WI38 (cell line): ENCODE data around the gene PPP1R12C.

ENCODE experiments used
- H3K4me3 ChIP-seq: 2 replicates; pipeline ENCODE4 v1.5.1; 2011; ENCODE audit warnings: low read depth, mild to moderate bottlenecking, control low read depth, low read length
- CTCF ChIP-seq: IDR thresholded peaks from 2 replicates; pipeline ENCODE4 v1.5.1; 2012; ENCODE audit warnings: low read depth, mild to moderate bottlenecking, control low read depth, low read length

Gene PPP1R12C

GRCh38 chr19:55116859-55117662 is at the start of gene PPP1R12C:
PPP1R12C (minus strand) TSS chr19:55117637; CDS start chr19:55117543, 94 bp downstream.
- no peak for TF ChIP-seq CTCF
- H3K4me3 ChIP-seq = peak within 1 kb of the TSS; percentile 89

- no peak for TF ChIP-seq CTCF
- H3K4me3 ChIP-seq = peak within 1 kb of the TSS; percentile 61
Measured at GRCh38 chr19:55166530-55167268, 49.3 kb upstream of the PPP1R12C start, which contains the start of gene DNAAF3. DNAAF3 (minus strand) TSS chr19:55166613; CDS start chr19:55166413, 200 bp downstream.

DNA sequence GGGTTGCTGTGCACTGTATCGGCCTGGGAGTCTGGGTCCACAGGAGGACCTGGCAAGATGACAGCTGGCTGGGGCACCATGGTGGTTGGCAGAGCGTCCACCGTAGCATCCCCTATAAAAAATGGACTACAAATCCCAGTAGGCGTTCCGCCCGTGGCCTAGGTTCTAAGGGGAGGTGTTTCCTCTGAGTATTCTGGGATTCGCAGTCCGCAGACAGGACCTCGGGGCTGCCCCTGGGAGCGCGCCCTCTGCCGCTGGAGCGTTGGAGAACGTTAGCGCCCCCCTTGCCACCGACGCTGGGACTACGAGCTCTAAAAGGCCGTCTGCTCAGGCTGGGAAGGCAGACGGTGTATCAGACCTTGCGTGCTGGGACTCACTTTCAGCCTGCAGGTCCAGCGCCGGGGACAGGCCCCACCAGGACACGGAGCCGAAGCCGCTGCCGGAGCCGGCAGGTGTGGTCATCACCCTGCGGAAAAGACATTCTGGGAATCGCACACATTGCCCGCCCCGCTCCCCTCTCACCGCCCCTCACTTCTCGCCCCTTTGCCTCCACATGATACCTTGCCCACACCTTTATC is 48.6 kb upstream of the PPP1R12C start:
- H3K4me3 ChIP-seq = peak overlapping the region; percentile 61
- peak; percentile 39; the same call in 1 of the 2 replicates for TF ChIP-seq CTCF

DNA sequence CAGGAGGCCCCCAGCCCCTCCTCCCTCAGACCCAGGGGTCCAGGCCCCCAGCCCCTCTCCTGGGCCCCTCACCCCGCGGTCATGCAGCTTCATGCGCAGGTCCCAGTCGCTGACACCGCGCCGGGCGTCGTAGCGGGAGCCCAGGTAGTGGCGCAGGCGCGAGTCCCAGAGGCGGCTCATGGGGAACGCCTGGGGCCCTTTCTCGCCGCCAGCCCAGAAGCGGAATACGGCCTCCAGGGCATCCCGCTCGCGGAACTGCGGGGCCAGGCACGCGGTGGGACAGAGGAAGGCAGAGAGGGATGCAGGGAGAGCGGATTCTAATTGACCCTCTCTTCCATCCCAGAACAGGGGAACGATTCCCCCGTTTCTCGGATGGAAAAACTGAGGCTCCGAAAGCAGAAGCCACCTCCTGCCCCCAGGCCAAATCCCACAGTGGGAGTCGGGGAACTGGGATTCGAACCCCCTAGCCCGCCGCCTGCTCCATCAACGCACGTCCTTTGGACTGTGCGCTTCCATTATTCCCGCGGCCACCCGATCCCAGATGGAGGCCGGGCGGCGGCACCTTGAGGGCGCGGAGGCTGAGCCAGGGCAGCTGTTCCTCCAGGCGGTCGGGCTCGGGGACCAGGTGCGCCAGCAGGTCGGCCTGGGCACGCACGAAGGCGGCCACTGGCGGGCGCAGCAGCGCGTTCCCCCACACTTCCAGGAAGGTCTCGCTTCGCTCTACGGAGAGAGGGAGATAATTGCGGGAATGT is 44.3 kb upstream of the PPP1R12C start:
- no peak overlapping the region for H3K4me3 ChIP-seq
- no peak for TF ChIP-seq CTCF

- no peak overlapping the region for H3K4me3 ChIP-seq
- TF ChIP-seq CTCF = no peak
Measured at GRCh38 chr19:55160986-55161365, 43.5 kb upstream of the PPP1R12C start.

- TF ChIP-seq CTCF = peak; percentile 84
- no peak overlapping the region for H3K4me3 ChIP-seq
Measured at GRCh38 chr19:55160128-55160985, 42.9 kb upstream of the PPP1R12C start.
